Measurements from ENCODE around the gene SYT1.

GRCh38 chr12:79233341-79233781 is 368.8 kb downstream of the SYT1 start:
- TF ChIP-seq GATA2 (IDR thresholded peaks at IDR 0.05; ENCODE audit: low read depth, low read length) (no peak), GATA3 (IDR thresholded peaks at IDR 0.05; ENCODE audit: low read depth, low read length) (no peak)
